GM12892 (cell line): Measurements from ENCODE around the gene CNTLN.

Source experiments
- POLR2A ChIP-seq: IDR thresholded peaks from 2 replicates; pipeline ENCODE4 v1.6.1; 2011; ENCODE audit warnings: low read depth, low read length, control low read depth
- POLR2AphosphoS5 ChIP-seq: IDR thresholded peaks from 2 replicates; pipeline ENCODE4 v1.6.1; 2011; ENCODE audit warnings: low read depth, low read length, control low read depth
- TAF1 ChIP-seq: IDR thresholded peaks from 2 replicates; pipeline ENCODE4 v1.6.1; 2011; ENCODE audit warnings: low read depth, mild to moderate bottlenecking, control low read depth, low read length, borderline replicate concordance

DNA sequence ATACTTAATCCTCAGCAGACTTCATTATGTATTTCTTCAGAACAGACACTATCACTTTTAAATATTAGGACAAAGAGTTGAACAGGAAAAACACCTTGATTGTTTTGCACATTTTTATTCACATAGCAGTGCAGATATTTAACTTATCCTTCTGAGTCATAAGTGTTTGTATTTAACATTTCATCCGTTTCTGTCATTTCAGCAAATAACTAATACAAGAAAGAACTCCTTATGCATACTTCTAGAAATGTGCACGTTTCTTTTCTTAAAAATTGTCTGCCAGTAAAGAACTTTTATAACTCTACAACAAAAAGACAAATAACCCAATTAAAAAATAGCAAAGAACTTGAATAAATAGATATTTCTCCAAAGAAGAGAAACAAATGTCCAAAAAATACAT lies 3.3 kb upstream of the CNTLN start:
- TF ChIP-seq POLR2A (no peak), POLR2AphosphoS5 (no peak), TAF1 (no peak)
